ENCODE measurements around the gene DNAJC11. TPM values are rescaled to one million over a fixed set of nuclear protein-coding genes. Genes with fewer than 3 reads are reported as not detected.

The DNAJC11 gene
- total RNA-seq, 1 experiment from 2014 or later = 57.3 TPM

DNA sequence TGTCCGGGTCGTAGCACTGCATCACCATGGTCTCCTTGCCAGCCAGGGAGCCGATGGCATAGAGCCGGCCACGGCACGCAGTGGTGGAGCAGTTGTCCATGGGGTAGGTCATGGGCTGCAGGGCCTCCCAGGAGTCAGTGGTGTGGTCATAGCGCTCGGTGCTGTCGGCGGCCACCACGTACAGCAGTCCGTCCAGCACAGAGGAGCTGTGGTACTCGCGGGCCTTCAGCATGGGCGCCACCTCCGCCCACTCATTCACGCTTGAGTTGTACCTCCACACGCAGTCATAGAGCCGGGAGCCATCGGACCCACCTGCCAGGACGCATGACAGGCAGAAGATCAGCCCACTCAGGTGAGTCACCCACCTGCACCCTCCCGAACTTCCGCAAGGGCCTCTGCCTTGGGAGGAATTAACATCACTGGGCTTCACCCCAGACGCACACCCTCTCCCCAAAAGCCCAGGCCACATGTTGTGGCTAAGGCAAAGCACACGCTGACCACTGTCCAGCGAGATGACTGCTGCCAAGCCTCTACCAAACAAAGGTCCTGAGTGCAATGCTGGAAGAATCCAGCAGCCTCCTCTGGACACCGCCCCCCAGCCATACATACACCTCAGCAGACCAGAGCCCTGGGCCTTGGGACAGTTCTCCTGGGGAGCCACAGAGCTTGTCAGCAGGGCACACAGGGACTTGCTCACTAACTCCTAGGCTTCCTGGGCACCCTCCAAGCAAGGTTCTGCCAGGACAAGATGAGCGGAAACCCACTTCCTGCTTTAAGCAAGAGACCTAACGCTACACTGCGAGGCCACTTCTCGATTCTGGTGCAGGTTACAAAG, 102.3 kb downstream of the DNAJC11 start:
- no peaks in the 10 kb centered on the region for H3K9me3 Mint-ChIP-seq (ENCODE audit: low read depth, unreplicated experiment)
- no peaks in the 10 kb centered on the region for H3K27me3 Mint-ChIP-seq (ENCODE audit: unreplicated experiment)
- H3K36me3 Mint-ChIP-seq (ENCODE audit: insufficient read depth, unreplicated experiment) = peaks cover 76% of the 10 kb centered on the region
- peak; percentile 39 for DNase-seq
- no peaks in the 10 kb centered on the region for H3K4me1 Mint-ChIP-seq (ENCODE audit: low read depth, unreplicated experiment)
- TF ChIP-seq, protein P1, sequence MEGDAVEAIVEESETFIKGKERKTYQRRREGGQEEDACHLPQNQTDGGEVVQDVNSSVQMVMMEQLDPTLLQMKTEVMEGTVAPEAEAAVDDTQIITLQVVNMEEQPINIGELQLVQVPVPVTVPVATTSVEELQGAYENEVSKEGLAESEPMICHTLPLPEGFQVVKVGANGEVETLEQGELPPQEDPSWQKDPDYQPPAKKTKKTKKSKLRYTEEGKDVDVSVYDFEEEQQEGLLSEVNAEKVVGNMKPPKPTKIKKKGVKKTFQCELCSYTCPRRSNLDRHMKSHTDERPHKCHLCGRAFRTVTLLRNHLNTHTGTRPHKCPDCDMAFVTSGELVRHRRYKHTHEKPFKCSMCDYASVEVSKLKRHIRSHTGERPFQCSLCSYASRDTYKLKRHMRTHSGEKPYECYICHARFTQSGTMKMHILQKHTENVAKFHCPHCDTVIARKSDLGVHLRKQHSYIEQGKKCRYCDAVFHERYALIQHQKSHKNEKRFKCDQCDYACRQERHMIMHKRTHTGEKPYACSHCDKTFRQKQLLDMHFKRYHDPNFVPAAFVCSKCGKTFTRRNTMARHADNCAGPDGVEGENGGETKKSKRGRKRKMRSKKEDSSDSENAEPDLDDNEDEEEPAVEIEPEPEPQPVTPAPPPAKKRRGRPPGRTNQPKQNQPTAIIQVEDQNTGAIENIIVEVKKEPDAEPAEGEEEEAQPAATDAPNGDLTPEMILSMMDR (IDR thresholded peaks at IDR 0.05; ENCODE audit: unreplicated experiment) = no peak
- intact Hi-C loops (cut with micrococcal nuclease; ENCODE audit: unreplicated experiment) = no loop called here
- peak overlapping the region; percentile 87 for H3K4me3 Mint-ChIP-seq (ENCODE audit: low read depth, unreplicated experiment)
- CTCF ChIA-PET = interaction anchor here (0.6 to 2.1 kb wide), 3 partner anchors 11 to 19 kb away, joined by 3 to 5 read pairs (median 4); partner anchors contain the start of gene ZBTB48
- BruUV-seq (replicated peaks) = no TSS peak
- peak overlapping the region; percentile 47 for H3K27ac Mint-ChIP-seq (ENCODE audit: unreplicated experiment)

- no peak for DNase-seq
- Mint-ChIP-seq H3K4me1 (ENCODE audit: low read depth, unreplicated experiment) (no peaks in the 10 kb centered on the region), H3K27me3 (ENCODE audit: unreplicated experiment) (no peaks in the 10 kb centered on the region), H3K36me3 (ENCODE audit: insufficient read depth, unreplicated experiment) (peaks cover 67% of the 10 kb centered on the region), H3K9me3 (ENCODE audit: low read depth, unreplicated experiment) (no peaks in the 10 kb centered on the region), H3K27ac (ENCODE audit: unreplicated experiment) (no peak overlapping the region), H3K4me3 (ENCODE audit: low read depth, unreplicated experiment) (no peak overlapping the region)
- intact Hi-C loops (cut with micrococcal nuclease; ENCODE audit: unreplicated experiment) = no loop called here
- BruUV-seq (replicated peaks) = no TSS peak
- TF ChIP-seq, protein P1 (IDR thresholded peaks at IDR 0.05; ENCODE audit: unreplicated experiment) = no peak
- CTCF ChIA-PET = no interaction called here
Measured at GRCh38 chr1:6597777-6598131, 103.9 kb downstream of the DNAJC11 start.

DNA sequence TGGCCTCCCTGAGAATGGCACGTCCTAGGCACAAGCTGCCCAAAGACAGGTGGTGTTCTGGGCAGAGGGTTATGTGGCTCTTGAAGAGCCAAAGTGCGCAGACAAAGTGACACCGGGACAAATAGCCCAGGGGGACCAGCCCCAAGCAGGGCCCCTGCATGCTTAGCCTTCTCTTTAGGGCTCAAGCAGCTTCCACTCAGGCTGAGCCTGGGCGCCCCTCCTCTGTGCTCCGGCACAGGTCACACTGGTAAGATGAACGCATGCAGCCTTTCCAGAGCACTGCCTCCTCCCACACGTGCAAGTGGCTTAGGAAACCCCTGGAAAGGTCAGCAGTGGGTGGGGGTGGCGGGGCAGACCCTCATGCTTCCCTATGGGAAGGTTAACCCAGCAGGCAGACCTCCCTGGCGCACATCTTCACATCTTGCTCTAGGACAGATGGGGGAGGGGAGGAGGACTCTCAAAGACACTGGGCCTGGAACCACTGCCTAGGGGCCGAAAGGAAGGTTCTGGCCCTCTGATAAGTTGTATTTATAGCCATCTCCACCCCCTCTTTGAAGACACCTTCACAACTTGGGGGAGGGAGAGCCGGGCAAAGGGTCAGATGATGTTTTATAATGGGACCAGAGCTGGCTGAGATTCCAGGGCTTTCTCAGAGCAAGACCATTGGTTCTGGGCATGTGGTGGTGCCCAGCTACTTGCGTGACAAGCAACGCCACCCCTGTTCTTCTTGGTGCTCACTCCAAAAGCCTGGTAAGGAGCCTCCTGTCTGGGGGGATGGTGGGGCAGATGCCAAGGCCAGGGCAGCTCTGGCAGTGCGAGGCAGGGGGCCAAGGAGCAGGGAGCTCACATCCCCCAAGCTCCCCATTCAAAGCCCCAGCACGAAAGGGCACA, 104.5 kb downstream of the DNAJC11 start:
- intact Hi-C loops (cut with micrococcal nuclease; ENCODE audit: unreplicated experiment) = no loop called here

GRCh38 chr1:6596351-6596750, 105.3 kb downstream of the DNAJC11 start:
- no peak for DNase-seq
- no TSS peak for BruUV-seq (replicated peaks)
- H3K27me3 Mint-ChIP-seq (ENCODE audit: unreplicated experiment) = no peaks in the 10 kb centered on the region
- intact Hi-C loops (cut with micrococcal nuclease; ENCODE audit: unreplicated experiment) = no loop called here
- TF ChIP-seq, protein P1 (IDR thresholded peaks at IDR 0.05; ENCODE audit: unreplicated experiment) = no peak
- no peaks in the 10 kb centered on the region for H3K9me3 Mint-ChIP-seq (ENCODE audit: low read depth, unreplicated experiment)
- peaks cover 53% of the 10 kb centered on the region for H3K36me3 Mint-ChIP-seq (ENCODE audit: insufficient read depth, unreplicated experiment)
- no peak overlapping the region for H3K4me3 Mint-ChIP-seq (ENCODE audit: low read depth, unreplicated experiment)
- no peaks in the 10 kb centered on the region for H3K4me1 Mint-ChIP-seq (ENCODE audit: low read depth, unreplicated experiment)
- no peak overlapping the region for H3K27ac Mint-ChIP-seq (ENCODE audit: unreplicated experiment)
- CTCF ChIA-PET = no interaction called here

More for the DNA sequence above, 104.5 kb downstream of the DNAJC11 start:
- TF ChIP-seq, protein P1 (IDR thresholded peaks at IDR 0.05; ENCODE audit: unreplicated experiment) = no peak
- no TSS peak for BruUV-seq (replicated peaks)
- no peaks in the 10 kb centered on the region for H3K27me3 Mint-ChIP-seq (ENCODE audit: unreplicated experiment)
- no peaks in the 10 kb centered on the region for H3K4me1 Mint-ChIP-seq (ENCODE audit: low read depth, unreplicated experiment)
- no peak overlapping the region for H3K27ac Mint-ChIP-seq (ENCODE audit: unreplicated experiment)
- no peak overlapping the region for H3K4me3 Mint-ChIP-seq (ENCODE audit: low read depth, unreplicated experiment)
- no peaks in the 10 kb centered on the region for H3K9me3 Mint-ChIP-seq (ENCODE audit: low read depth, unreplicated experiment)
- peaks cover 61% of the 10 kb centered on the region for H3K36me3 Mint-ChIP-seq (ENCODE audit: insufficient read depth, unreplicated experiment)
- no peak for DNase-seq
- CTCF ChIA-PET = no interaction called here

All from Calu3 (cell line).